Neuronal stem cell (in vitro differentiated cells): ENCODE results near the gene NUP62CL. TPM values are rescaled to one million over a fixed set of nuclear protein-coding genes. Genes with fewer than 3 reads are reported as not detected.

ENCODE experiments used
- small RNA-seq: library from polyadenylated mRNA; stranded (forward); fragments of <200 nt; extraction: miRNeasy Mini kit (QIAGEN cat#:217004); gene quantifications from one replicate; pipeline ENCODE3, GENCODE V24; 2013; ENCODE audit not compliant: insufficient read depth

The NUP62CL gene

Small RNAs within 50 kb of the gene (small RNA-seq; reads per million reads assigned to genes)
- not detected for gene RF00019
